CD4-positive, alpha-beta T cell treated with Interleukin-15 for 1 hour (primary cell): ENCODE results near the gene PROX1.
A peak's percentile ranks its signal among the peaks of the same experiment; 100 is the strongest.

Source experiments
- DNase-seq: peaks from one replicate; pipeline ENCODE4 v3.0.0-alpha.2; 2020

Gene PROX1, protein sequence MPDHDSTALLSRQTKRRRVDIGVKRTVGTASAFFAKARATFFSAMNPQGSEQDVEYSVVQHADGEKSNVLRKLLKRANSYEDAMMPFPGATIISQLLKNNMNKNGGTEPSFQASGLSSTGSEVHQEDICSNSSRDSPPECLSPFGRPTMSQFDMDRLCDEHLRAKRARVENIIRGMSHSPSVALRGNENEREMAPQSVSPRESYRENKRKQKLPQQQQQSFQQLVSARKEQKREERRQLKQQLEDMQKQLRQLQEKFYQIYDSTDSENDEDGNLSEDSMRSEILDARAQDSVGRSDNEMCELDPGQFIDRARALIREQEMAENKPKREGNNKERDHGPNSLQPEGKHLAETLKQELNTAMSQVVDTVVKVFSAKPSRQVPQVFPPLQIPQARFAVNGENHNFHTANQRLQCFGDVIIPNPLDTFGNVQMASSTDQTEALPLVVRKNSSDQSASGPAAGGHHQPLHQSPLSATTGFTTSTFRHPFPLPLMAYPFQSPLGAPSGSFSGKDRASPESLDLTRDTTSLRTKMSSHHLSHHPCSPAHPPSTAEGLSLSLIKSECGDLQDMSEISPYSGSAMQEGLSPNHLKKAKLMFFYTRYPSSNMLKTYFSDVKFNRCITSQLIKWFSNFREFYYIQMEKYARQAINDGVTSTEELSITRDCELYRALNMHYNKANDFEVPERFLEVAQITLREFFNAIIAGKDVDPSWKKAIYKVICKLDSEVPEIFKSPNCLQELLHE

DNA sequence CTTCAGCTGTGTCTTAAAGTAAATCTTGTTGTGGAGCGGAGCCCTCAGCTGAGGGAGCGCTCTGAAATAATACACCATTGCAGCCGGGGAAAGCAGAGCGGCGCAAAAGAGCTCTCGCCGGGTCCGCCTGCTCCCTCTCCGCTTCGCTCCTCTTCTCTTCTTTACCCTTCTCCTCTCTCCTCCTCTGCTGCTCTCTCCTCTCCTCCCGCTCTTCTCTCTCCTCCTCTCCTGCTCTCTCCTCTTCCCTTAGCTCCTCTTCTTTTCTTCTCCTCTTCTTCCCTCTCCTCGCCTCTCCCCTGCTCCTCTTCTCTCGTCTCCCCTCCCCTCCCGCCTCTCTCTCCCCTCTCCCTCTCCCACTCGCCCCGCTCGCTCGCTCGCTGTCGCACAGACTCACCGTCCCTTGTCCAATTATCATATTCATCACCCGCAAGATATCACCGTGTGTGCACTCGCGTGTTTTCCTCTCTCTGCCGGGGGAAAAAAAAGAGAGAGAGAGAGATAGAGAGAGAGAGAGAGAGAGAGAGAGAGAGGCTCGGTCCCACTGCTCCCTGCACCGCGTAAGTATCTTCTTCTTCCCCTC is at the start of gene PROX1:
PROX1 (plus strand) TSS at position 47 of the 580 bp plus-strand sequence. CDS start 8,563 bp downstream, outside the sequence.
- DNase-seq = peak; percentile 57

DNA sequence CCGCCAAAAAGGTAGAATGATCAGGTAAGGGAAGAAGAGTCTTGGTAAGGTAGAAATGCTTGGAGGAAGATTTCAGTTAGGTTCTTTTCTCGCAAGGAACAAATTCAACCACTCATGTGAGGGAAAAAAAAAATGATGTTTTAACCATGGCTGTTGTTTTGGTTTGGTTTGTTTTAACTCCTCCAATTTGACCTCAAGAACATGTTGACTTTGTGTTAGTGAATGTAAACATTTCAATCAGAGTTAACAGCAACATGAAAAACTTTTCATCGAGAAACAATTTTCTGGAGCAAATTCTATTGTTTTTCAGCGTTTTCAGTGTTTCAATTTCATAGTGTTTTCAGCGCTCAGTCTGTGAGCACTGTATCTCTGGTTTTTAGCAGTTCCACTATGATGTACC is 49.0 kb upstream of the PROX1 start:
- DNase-seq = no peak

DNA sequence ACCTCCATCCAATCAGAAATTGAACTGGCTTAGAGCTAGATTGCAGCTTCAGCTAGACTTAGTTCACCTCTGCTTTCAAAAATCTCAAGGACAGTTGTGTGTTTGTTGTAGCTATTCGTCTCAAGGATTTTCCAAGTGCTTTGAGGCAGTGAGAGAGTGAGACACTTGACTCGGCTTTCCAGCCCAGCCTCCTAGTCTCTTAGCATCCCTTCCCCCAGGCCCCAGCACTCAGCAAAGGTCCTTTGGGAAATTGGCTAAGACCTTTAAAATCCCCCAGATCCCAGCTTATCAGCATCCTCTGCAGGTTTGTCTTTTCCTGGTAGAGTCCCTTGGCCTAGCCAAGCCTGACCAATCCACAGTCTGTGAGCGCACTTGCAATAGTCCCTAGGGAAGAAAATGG is 47.9 kb upstream of the PROX1 start:
- no peak for DNase-seq

DNA sequence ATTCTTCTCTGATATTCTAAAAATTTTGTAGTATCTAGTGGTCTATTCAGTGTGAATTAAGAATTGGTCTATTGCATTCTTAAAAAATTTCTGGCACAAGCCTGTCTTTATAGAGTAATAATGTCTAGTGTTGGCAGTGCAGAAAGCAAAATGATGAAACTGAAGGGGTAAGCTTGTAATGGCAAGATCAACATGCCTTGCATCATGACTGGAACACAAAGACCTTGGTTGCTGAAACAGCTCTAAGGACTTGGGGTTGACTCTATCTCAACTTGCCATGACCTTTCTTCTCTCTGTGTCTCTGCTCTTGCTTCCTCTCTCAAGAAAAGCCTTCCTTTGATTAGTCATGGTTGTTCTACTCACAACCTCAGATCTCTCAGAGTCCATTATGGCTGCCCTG is 46.8 kb upstream of the PROX1 start:
- DNase-seq = no peak

DNA sequence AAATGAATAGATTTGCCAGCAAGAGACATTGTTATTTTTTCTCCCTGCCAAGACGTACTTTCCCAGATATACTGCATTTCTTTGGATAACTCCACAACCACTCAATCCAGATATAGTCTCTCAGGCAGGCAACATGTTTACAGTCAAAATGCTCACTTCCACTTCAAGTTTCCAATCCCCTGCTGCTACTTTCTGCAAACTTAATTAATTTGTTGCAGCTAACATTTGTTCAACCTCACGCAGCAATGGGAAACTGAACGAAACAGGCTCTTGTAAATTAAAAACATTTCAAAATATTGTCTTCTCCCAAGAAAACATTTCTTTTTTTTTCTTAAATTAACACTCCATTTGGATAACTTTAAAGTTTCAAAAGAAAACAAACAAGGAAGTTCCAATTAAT is 45.7 kb upstream of the PROX1 start:
- DNase-seq = no peak

DNA sequence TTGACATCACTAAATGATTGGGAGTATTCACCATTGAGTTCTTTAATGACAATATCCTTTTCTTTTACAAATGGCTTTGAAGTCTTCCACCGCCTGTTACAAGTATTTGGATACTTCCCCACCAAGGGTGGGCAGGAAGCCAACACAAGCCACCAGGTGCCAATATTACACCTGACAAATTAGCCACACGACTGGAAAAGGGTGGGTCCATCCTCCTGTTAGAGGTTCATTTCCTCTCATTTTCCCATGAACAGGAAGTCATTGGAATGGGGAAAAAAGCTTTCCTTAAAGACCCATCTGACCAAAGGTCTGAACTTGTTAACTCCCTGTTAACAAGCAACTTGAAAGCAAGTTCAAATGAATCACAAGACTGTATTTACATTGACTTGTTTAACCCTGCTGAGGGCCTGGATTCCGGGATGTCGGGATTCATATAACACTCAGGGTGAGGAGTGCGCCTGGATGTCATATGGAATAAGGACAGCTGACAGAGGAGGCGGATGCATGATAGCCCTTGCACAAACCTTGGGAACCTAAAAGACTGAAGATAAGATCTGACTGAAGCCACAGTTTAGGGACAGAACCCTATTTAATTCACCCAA is 40.5 kb upstream of the PROX1 start:
- DNase-seq = no peak

DNA sequence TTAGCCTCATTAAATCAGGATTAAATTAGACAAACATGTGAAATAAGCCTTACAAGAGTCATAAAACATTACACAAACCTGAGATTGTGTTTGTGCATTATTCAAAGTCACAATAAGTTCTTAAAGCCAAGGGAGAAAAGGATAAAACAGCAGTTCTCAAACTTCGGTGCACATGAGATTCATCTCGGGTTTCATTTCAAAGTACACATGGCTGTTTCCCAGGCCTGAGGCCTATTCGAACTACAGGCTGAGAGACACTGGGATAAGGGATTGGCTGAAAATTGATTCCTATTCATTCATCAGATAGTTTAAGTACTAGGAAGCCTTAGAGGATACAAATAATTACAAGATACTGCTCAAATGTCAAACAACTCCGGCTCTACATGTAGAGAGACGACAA is 35.9 kb upstream of the PROX1 start:
- no peak for DNase-seq

DNA sequence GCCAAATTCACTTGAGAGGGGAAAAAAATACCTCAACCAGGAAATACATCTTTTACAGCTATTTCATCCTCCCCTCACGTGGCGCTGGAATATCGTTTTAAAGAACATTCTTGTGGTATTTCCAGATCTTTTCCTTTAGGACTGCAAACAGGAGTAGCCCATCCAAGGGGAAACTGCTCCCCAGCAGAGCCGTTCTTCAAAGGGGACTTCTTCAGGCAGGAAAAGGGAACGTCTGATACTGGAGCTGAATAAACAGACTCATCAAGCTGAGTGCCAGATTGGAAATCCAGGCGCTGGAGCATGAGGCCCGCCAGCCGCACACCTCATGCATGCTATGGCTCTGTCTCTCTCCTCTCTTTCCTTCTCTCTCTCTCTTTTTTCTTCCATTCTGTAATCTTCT is 34.0 kb upstream of the PROX1 start:
- no peak for DNase-seq

DNA sequence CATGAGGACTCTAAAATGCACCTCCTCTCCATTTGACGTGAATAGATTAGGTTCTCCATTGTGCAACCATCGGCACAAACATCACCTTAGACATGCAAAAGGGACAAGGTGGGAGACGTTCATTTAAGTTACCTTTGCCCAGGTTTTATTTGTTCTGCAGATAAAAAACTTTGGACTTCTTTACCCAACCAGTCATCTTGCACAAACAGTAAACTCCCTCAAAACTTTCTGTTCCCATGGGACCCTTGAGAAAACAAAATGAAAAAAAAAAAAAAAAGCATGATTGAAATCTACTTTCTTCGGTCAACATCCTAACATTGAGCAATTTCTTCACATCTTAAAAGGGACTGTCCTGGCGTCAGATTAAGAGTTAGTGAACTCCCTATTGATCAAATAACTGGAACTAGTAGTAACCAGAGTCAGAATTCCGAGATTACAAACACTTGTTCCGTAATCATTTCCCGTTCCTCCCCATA is 31.4 kb upstream of the PROX1 start:
- no peak for DNase-seq

DNA sequence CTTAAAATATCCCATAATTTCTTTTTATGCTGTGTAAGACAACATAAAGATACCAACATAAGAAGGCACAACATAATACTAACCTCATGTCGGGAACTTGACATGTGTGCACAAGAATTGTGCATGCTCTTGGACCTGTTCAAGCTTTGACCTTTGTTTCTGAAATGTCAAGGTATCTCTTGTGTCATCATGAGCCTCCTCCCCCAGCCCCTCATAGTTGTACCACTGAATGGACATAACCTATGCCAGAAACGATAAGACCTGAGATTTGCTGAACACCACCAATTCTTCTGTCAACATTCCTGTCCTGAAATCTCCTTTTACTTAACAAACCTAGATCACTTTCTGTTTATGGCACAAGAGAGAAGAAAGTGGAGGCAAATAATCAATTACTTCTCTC is 29.4 kb upstream of the PROX1 start:
- no peak for DNase-seq

DNA sequence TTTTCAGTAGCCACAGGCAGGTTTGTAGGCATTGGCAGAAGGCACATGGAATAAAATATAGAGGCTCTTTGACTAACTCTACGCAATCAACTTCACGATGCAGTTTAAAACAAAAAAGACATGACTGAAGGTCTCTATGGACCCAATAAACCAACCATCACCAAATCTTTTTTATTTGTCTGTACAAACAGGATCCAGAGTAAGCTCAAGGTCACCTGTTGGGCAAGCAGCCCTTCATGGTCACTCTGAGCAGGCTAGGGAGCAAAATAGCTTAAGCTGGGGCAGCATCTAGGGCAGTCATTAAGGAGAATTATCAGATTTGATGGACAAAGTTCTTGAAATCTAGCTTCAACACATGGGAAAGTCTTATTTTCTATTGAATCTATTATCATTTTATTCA is 26.8 kb upstream of the PROX1 start:
- DNase-seq = no peak

DNA sequence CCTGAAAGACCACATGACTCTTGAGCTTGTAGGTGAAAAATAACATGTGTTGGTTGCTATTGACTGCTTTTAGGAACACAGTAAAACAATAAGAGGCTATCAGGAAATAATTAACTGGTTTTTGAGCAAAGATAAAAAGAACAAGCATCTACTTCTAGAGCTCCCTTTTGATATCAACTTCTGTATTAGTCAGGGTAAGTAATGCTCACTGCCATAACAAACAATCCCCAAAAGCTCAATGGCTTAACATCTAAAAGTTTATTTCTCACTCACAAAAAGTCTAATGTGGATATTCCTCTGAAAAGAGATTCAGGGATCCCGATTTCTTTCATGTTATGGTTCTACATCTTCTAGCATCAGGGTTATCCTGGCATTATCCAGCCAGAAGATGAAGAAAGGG is 25.3 kb upstream of the PROX1 start:
- DNase-seq = no peak

DNA sequence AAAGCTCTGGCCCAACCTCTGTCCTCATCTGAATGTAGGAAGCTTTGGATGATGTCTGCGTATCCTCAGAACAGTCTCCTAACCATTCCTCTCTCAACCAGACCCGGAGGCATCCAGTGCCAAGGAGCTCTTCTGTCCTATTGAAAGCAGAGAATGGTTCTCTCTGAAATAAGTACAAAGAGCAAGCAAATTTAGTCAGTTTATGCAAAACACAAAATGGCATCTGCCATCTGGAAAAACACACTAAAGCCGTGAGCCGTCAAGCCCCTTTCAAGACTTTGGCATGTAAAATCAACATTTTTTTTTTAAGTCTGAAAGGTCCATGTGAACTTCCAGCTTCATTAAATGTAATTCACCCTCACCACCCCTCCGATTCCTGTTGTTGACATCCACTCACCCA is 21.7 kb upstream of the PROX1 start:
- no peak for DNase-seq

DNA sequence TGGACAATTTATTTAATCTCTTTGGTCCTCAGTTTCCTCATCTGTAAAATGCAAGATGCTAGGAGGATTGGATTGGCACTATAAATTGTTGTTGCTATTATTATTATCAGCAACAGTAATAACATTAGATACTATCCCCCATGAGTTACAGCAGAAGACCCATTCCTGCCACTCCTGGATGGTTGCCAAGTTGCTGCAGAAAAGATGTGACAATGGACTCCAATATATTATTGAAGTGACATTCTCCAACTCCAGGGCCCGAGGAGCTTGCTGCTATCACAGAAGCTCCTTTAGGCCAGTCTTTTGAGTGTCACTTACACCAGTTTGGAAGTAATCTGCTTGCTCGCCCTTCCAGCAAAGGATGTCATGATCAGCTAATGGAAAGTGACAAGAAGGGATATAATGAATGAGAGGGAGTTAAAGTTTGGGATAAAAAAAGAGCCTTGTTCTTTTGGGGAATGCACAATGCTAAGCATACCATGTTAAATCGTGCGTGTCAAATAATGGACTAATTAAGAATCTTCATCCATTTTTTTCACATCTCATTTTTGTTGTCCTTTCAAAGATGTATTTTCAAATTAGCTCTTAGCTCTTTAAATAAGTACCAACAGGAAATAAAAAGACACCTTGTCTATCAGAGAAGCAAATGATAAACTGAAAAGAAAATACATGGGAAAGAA is 19.5 kb upstream of the PROX1 start:
- no peak for DNase-seq

DNA sequence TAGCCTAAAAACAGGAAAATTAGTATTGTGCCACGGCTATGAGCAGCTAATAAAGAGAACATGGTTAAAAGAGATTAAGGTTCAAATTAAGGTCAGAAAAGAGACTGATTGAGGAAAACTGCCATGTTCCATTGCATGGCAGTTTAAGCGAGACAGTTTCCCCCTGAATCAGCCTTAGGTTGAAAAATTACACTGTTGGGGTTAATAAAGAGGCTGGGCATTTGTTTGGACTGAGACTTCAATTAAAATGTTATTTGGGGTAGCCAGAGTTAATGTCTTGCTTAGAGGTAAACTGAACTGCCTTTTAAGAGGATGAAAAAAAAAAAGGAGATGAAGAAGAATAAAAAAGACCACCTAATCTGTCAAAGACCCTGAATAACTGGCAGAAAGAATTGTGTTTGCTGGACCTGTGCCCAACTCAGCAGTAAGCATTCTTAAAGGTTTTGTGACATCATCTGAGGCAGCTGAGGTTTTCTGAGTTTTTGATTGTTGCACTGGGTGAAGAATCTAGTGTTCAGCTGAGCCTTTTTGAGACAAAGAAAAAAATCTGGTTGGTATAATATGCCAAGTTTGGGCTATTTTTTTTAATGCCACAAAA is 17.7 kb upstream of the PROX1 start:
- no peak for DNase-seq

DNA sequence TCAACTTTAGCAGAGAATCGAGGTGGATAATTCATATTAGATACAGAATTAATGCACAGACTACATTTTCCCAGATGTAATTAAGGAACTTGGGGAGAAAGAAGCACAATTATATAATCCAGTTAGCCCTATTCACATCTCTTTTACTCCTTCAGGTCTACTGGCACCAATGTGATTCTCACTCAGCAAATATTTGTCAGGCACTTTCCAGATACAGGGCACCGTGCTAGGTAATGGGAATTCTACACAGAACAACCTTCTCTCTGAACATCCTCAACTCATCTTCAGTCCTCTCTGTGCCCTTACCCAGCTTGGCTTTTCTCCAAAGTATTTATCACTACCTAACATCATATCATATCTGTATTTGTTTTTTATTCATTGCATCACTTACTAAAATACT is 15.6 kb upstream of the PROX1 start:
- no peak for DNase-seq

DNA sequence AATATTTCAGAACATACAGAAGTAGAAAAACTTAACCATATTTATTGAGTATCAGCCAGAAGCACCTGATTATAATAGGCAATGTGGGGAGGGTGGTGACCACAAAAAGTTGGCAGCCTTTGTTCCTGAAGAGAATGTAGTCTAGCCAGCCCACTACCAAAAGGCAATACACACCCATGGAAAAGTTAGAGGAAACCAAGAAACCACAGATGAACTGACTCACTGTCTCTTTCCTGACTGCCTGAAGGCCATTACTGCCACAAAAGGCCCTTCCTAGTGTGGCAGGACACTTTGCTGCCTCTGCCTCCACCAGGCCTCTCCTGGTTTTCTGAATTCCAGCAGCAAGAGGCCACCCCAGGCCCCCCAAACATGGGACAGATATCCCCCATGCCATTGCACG is 14.6 kb upstream of the PROX1 start:
- DNase-seq = no peak

DNA sequence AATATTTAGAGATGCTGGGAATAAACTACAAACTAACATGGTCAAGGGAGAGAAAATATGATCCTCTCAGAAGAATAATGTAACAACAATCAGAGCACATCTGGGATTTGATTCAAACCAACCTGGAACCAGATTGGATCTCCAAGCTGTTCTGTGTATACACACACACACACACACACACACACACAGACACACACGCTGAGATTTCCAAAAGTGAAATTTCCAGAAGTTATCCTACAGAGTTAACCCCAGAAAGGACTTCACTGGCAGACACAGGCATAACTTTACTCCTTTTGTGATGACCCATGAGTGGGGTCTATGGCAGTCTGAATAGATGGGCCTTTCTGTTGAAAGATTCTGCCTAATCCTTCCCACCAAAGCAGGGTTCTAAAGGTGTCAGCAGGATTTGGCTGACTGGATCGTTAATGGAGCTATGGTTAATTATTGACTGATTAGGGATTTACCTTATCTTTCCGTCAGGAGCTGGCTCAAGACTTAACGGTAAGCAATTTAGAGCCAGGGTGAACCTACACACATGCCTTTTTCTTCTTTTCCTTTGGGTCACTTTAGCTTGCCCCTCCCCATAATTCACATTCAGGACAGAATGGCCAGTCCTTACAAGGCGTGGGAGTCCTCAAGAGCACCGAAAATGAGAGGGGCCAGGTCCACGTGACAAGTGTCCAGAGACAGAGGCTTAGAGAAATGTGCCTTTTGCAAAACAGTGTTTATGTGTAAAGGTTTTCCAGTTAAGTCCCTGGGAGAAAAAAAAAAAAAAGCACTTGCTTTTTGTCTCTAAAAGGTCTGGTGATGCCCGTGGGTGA is 10.9 kb upstream of the PROX1 start:
- no peak for DNase-seq

DNA sequence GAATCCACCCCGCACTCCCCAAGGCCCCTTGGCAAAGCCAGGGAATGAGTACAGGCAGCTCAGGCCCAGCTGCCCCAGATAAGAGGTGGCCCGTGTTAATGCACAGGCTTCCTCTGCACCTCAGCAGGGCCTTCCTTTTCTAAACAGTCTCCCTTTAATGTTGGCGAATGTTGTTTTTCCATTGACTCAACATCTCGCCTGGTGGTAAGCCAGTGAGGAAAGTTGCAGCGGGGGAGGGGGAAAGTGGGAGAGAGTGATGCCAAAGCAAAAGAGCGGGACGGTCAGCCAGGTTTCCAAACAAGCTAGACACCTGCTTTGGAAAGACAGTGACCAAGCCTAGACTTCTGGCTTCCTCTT is 10.3 kb upstream of the PROX1 start:
- no peak for DNase-seq

DNA sequence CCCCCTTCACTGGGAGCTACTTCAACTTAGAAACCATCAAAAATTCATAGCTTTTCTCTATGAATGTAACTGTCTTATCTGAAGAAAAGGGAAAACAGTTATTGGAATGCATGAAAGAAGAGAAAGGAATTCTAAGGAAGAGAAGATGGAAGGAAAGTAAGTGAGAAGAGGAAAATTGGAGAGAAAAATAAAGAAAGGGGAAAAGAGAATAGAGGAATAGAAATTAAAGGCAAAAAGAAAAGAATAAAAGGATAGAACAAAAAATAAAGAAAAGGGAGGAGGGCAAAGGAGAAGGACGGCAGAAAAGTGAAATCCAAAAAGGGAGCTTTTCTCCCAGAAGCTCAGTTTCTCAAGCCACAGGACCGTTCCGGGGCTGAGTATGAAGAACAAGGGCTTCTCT is 9.9 kb upstream of the PROX1 start:
- no peak for DNase-seq

DNA sequence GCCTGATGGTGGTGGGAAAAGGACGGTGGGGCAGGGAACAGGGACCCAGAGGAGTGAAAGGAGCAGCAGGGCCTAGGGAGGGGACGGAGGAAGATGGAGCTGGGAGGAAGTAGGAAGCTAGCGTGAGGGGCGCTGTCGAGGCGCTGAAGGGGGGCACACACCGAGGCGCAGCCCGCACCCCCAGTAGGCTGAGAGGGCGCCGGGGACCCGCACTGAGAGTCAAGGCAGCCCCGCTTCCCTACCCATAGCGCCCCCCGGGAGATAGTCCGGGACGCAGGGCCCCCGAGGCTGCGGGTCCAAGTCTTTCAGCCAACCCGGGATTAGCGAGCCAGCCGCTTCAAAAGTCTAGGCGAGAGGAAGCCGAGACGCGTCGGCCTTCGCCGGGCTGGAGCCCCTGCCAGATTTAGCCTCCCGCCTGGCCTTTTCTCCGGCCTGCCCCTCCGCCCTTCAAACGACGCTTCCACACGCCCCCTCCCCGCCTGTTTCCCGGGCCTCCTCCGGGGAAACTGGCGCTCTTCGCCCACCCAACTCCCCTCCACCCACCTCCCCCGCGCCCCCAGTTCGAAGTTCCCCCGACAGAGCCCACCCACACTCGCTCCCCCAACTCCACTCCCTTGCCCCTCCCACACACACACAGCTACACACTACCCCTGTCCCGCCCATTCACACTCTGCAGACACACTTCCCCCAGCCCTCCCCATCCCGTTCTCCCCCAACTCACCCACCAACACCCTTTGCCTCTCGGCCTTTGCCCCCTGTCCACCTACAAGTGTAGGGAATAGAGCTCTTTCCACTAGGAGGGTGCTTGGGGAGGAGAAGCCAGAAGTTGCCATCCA is 7.8 kb upstream of the PROX1 start:
- no peak for DNase-seq
